Testis (tissue), 2 donors: ENCODE results near the gene SDK1.

Experiments used
- POLR2A ChIP-seq: fragments of 450-650 bp; IDR thresholded peaks from one replicate; pipeline ENCODE4 v1.6.1; 2017; ENCODE audit warnings: antibody characterized with exemption, mild to moderate bottlenecking, moderate library complexity
- TF ChIP-seq, protein P1 (sequence below), 3 experiments: fragments of 450-650 bp in 2 of 3; fragments of 200-600 bp in 1 of 3; sonication (generic) in 1 of 3; IDR thresholded peaks; one replicate each; pipeline ENCODE4 v1.5.1; 2016 to 2019; ENCODE audit warnings: antibody characterized with exemption in 3 of 3, mild to moderate bottlenecking in 2 of 3, moderate library complexity in 1 of 3

DNA sequence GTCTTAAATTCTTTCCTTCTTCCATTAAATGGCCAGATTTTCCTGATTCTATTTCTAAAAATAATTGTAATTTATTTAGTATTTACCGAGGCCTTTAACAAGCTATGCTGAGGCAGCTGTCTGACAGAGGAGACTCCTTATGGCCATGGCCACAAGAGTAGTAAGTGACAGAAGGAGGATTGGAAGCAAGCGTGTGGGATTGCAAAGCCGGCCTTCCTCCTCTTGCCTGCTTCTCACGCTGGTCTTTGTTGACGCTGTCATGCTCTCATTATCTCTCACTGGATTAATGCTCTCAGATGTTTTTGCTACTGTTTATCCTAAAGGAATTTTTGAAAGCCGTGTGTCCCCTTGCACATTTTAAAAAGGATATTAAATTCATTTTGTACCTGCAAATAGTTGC is 546.3 kb downstream of the SDK1 start:
- TF ChIP-seq POLR2A, result no peak
- TF ChIP-seq, protein P1, sequence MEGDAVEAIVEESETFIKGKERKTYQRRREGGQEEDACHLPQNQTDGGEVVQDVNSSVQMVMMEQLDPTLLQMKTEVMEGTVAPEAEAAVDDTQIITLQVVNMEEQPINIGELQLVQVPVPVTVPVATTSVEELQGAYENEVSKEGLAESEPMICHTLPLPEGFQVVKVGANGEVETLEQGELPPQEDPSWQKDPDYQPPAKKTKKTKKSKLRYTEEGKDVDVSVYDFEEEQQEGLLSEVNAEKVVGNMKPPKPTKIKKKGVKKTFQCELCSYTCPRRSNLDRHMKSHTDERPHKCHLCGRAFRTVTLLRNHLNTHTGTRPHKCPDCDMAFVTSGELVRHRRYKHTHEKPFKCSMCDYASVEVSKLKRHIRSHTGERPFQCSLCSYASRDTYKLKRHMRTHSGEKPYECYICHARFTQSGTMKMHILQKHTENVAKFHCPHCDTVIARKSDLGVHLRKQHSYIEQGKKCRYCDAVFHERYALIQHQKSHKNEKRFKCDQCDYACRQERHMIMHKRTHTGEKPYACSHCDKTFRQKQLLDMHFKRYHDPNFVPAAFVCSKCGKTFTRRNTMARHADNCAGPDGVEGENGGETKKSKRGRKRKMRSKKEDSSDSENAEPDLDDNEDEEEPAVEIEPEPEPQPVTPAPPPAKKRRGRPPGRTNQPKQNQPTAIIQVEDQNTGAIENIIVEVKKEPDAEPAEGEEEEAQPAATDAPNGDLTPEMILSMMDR (IDR thresholded peaks at IDR 0.05), result no peak
